Neural progenitor cell (in vitro differentiated cells): Measurements from ENCODE around the gene PON2.

Source experiments
- EZH2 ChIP-seq: fragments of 200-600 bp; sonication (generic); IDR thresholded peaks from 2 replicates; pipeline ENCODE4 v1.6.1; 2017; ENCODE audit warnings: antibody characterized with exemption, mild to moderate bottlenecking, moderate library complexity
- TF ChIP-seq, protein P1 (sequence below): fragments of 200-600 bp; sonication (generic); IDR thresholded peaks from 2 replicates; pipeline ENCODE4 v1.5.1; 2017; ENCODE audit warnings: antibody characterized with exemption, mild to moderate bottlenecking

DNA sequence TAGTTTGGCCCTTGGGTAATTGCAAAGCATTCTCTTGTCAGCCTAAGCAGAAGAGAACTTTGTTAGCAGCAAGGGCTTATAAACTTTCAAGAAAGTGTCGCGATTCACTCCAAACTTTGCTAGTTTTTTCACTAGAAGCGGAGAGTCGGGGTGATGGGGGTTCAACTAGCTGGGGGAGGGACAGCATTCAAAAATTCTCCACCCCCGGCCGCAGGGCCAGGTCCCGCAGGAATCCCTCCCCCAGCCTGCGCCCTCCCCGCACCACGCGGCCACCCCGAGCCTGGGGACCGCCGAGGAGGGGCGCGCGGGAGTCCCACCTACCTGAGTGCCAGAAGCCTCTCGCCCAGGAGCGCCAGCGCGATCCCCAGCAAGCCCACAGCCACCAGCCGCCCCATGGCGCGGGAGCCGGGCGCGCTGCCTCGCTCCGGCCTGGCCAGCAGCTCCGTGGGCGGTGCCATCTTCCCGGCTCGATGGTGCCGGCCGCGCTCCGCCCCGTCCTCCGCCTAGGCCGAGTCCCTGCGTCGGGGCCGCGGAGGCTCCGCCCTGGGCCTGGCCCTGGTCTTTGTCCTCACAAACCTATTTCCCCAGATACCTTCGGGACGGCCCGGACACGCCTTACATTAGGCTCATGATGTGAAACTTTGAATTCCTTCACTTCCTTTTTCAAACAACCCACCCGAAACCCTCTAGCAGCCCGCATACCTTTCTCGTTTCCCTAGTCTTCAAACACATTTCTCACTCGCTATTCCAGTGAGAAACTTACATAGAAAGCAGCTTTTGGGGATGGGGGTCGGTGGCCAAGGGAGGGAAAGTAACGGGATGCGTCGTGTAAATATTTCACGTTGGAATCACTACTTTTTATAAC, at the start of gene PON2:
- TF ChIP-seq, protein P1, sequence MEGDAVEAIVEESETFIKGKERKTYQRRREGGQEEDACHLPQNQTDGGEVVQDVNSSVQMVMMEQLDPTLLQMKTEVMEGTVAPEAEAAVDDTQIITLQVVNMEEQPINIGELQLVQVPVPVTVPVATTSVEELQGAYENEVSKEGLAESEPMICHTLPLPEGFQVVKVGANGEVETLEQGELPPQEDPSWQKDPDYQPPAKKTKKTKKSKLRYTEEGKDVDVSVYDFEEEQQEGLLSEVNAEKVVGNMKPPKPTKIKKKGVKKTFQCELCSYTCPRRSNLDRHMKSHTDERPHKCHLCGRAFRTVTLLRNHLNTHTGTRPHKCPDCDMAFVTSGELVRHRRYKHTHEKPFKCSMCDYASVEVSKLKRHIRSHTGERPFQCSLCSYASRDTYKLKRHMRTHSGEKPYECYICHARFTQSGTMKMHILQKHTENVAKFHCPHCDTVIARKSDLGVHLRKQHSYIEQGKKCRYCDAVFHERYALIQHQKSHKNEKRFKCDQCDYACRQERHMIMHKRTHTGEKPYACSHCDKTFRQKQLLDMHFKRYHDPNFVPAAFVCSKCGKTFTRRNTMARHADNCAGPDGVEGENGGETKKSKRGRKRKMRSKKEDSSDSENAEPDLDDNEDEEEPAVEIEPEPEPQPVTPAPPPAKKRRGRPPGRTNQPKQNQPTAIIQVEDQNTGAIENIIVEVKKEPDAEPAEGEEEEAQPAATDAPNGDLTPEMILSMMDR = no peak
- TF ChIP-seq EZH2 = no peak
